WTC11 (cell line): ENCODE data around the gene FAM161A. TPM values are rescaled to one million over a fixed set of nuclear protein-coding genes. Genes with fewer than 3 reads are reported as not detected.

Experiments used
- ATAC-seq: fragments of 200-7000 bp; cut with Tn5 transposase; 2 replicates; pipeline ENCODE4 v1.10.0; 2021; ENCODE audit warnings: mild to moderate bottlenecking, moderate library complexity
- CTCF ChIA-PET: fragments of 300-600 bp; sonication (Branson Sonifier 250); formaldehyde crosslinking; loops from one replicate; lab custom pipeline; 2021; ENCODE audit warnings: antibody characterized with exemption; lab: Charles Lee
- POLR2A ChIA-PET: fragments of 350-600 bp; sonication (Branson Sonifier 250); formaldehyde crosslinking; loops from one replicate; lab custom pipeline; 2021; ENCODE audit warnings: antibody characterized with exemption; lab: Charles Lee
- DNase-seq: peaks from one replicate; pipeline ENCODE4 v3.0.0; 2021; ENCODE audit warnings: low spot score
- H3K27ac Mint-ChIP-seq: 2 replicates; pipeline ENCODE4 v1.8.0; 2021; ENCODE audit warnings: mixed read lengths
- H3K27me3 Mint-ChIP-seq: 2 replicates; pipeline ENCODE4 v1.8.0; 2021; ENCODE audit warnings: low read depth, mild to moderate bottlenecking, moderate library complexity, mixed read lengths
- H3K36me3 Mint-ChIP-seq: 2 replicates; pipeline ENCODE4 v1.8.0; 2021; ENCODE audit warnings: mixed read lengths
- H3K4me1 Mint-ChIP-seq: 2 replicates; pipeline ENCODE4 v1.8.0; 2022; ENCODE audit warnings: mixed read lengths
- H3K4me3 Mint-ChIP-seq: 2 replicates; pipeline ENCODE4 v1.8.0; 2021; ENCODE audit warnings: mild to moderate bottlenecking, moderate library complexity, mixed read lengths
- H3K9me3 Mint-ChIP-seq: 2 replicates; pipeline ENCODE4 v1.8.0; 2021; ENCODE audit warnings: mixed read lengths
- CREM ChIP-seq: sonication (generic); formaldehyde crosslinking; IDR thresholded peaks from 2 replicates; pipeline ENCODE4 v1.8.1; 2022; ENCODE audit warnings: mild to moderate bottlenecking, missing genetic modification reagents, moderate library complexity
- FOXJ3 ChIP-seq: sonication (generic); formaldehyde crosslinking; IDR thresholded peaks from 2 replicates; pipeline ENCODE4 v1.9.0; 2021; ENCODE audit warnings: missing genetic modification reagents, mild to moderate bottlenecking, borderline replicate concordance
- GABPB1 ChIP-seq: sonication (generic); formaldehyde crosslinking; IDR thresholded peaks from 2 replicates; pipeline ENCODE4 v1.8.1; 2023; ENCODE audit warnings: mild to moderate bottlenecking, missing genetic modification reagents
- GRHL2 ChIP-seq: fragments of 250-450 bp; sonication (Bioruptor Pico); IDR thresholded peaks from 2 replicates; pipeline ENCODE4 v1.8.0; 2022; ENCODE audit warnings: mild to moderate bottlenecking, moderate library complexity; ENCODE audit not compliant: insufficient replicate concordance, severe bottlenecking
- GTF2I ChIP-seq: fragments of 250-450 bp; sonication (Bioruptor Pico); conservative IDR thresholded peaks from 2 replicates; pipeline ENCODE4 v1.4.0; 2021; ENCODE audit warnings: mild to moderate bottlenecking
- NFE2L1 ChIP-seq: sonication (generic); formaldehyde crosslinking; IDR thresholded peaks from 2 replicates; pipeline ENCODE4 v1.8.1; 2023; ENCODE audit warnings: missing genetic modification reagents
- NR3C1 ChIP-seq: sonication (generic); formaldehyde crosslinking; conservative IDR thresholded peaks from 2 replicates; pipeline ENCODE4 v1.8.1; 2023; ENCODE audit warnings: low read depth, mild to moderate bottlenecking, missing genetic modification reagents
- RORB ChIP-seq: fragments of 250-450 bp; sonication (Bioruptor Pico); IDR thresholded peaks from 2 replicates; pipeline ENCODE4 v1.9.0; 2021; ENCODE audit warnings: mild to moderate bottlenecking
- SOX15 ChIP-seq: fragments of 250-450 bp; sonication (Bioruptor Pico); IDR thresholded peaks from 2 replicates; pipeline ENCODE4 v1.9.0; 2021; ENCODE audit warnings: mild to moderate bottlenecking
- SP1 ChIP-seq: sonication (generic); formaldehyde crosslinking; conservative IDR thresholded peaks from 2 replicates; pipeline ENCODE4 v1.8.1; 2022; ENCODE audit warnings: missing genetic modification reagents
- ZNF121 ChIP-seq: sonication (generic); formaldehyde crosslinking; IDR thresholded peaks from 2 replicates; pipeline ENCODE4 v1.8.0; 2023; ENCODE audit warnings: missing genetic modification reagents
- ZNF396 ChIP-seq: fragments of 250-450 bp; sonication (Bioruptor Pico); IDR thresholded peaks from 2 replicates; pipeline ENCODE4 v1.8.0; 2021; ENCODE audit warnings: mild to moderate bottlenecking, moderate library complexity, borderline replicate concordance
- ZNF423 ChIP-seq: fragments of 250-450 bp; sonication (Bioruptor Pico); IDR thresholded peaks from 2 replicates; pipeline ENCODE4 v2.1.2; 2022; ENCODE audit warnings: mild to moderate bottlenecking, moderate library complexity
- total RNA-seq: library from RNA; stranded (reverse); gene quantifications from 3 replicates; pipeline ENCODE4 v1.2.3, GENCODE V29; 2021
- TF ChIP-seq, protein P1 (sequence below): fragments of 250-450 bp; sonication (Bioruptor Pico); IDR thresholded peaks from 2 replicates; pipeline ENCODE4 v2.1.2; 2022; ENCODE audit warnings: mild to moderate bottlenecking, moderate library complexity
- TF ChIP-seq, protein P2 (sequence below): sonication (generic); formaldehyde crosslinking; IDR thresholded peaks from 2 replicates; pipeline ENCODE4 v1.8.1; 2022; ENCODE audit warnings: mild to moderate bottlenecking, missing genetic modification reagents, moderate library complexity, borderline replicate concordance
- TF ChIP-seq, protein P3 (sequence below): sonication (generic); formaldehyde crosslinking; IDR thresholded peaks from 2 replicates; pipeline ENCODE4 v1.8.1; 2023; ENCODE audit warnings: mild to moderate bottlenecking, missing genetic modification reagents
- TF ChIP-seq, protein P4 (sequence below): sonication (generic); formaldehyde crosslinking; IDR thresholded peaks from 2 replicates; pipeline ENCODE4 v1.8.0; 2022; ENCODE audit warnings: mild to moderate bottlenecking, missing genetic modification reagents
- TF ChIP-seq, protein P5 (sequence below): sonication (generic); formaldehyde crosslinking; IDR thresholded peaks from 2 replicates; pipeline ENCODE4 v1.8.0; 2023; ENCODE audit warnings: missing genetic modification reagents
- TF ChIP-seq, protein P6 (sequence below): sonication (generic); formaldehyde crosslinking; IDR thresholded peaks from 2 replicates; pipeline ENCODE4 v1.8.1; 2023; ENCODE audit warnings: mild to moderate bottlenecking, missing genetic modification reagents, moderate library complexity
- TF ChIP-seq, protein P7 (sequence below): fragments of 250-450 bp; sonication (Bioruptor Pico); conservative IDR thresholded peaks from 2 replicates; pipeline ENCODE4 v1.9.0; 2021; ENCODE audit warnings: mild to moderate bottlenecking

The FAM161A gene
- total RNA-seq, 1 experiment from 2014 or later = 12.4 TPM

DNA sequence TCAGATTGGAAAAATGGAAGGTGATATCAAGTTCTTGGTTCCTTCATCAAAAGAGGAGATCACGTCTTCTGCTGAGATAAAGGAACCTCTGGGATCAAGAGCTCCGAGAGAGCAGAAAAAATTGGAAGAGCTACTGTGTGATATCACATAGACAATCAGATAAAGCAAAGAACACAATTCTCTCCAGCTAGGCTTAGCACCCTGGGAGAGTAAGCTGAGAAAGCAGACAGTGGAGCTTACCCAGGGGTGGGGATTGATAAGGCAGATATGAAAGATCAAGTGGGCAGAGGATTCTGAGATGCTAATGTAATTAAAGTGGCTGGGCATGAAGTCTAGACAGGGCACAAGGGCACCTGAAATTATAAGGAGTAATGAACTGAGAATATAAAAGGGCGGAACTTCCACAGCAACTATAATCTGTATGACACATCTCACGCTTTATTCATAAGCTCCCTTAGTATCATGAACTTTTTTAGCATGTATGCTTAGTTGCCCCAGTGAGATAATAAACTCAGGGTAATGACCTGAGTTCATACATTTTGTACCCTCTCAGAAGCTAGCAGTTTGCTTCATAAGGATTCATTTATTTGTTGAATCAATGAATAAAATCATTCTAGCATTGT, 65.8 kb downstream of the FAM161A start:
- H3K4me3 Mint-ChIP-seq = no peak overlapping the region
- H3K27ac Mint-ChIP-seq = no peak overlapping the region
- no peaks in the 10 kb centered on the region for H3K36me3 Mint-ChIP-seq
- no peaks in the 10 kb centered on the region for H3K9me3 Mint-ChIP-seq
- ChIA-PET CTCF (no interaction called here), POLR2A (no interaction called here)
- ATAC-seq = no peak
- no peak for TF ChIP-seq ZNF396 (CRISPR knock-in tag)
- TF ChIP-seq, protein P1, sequence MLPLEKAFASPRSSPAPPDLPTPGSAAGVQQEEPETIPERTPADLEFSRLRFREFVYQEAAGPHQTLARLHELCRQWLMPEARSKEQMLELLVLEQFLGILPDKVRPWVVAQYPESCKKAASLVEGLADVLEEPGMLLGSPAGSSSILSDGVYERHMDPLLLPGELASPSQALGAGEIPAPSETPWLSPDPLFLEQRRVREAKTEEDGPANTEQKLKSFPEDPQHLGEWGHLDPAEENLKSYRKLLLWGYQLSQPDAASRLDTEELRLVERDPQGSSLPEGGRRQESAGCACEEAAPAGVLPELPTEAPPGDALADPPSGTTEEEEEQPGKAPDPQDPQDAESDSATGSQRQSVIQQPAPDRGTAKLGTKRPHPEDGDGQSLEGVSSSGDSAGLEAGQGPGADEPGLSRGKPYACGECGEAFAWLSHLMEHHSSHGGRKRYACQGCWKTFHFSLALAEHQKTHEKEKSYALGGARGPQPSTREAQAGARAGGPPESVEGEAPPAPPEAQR (CRISPR knock-in tag) = no peak
- TF ChIP-seq GABPB1 (CRISPR knock-in tag) = no peak
- TF ChIP-seq, protein P2, sequence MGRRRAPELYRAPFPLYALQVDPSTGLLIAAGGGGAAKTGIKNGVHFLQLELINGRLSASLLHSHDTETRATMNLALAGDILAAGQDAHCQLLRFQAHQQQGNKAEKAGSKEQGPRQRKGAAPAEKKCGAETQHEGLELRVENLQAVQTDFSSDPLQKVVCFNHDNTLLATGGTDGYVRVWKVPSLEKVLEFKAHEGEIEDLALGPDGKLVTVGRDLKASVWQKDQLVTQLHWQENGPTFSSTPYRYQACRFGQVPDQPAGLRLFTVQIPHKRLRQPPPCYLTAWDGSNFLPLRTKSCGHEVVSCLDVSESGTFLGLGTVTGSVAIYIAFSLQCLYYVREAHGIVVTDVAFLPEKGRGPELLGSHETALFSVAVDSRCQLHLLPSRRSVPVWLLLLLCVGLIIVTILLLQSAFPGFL = no peak
- no peaks in the 10 kb centered on the region for H3K4me1 Mint-ChIP-seq
- no peak for DNase-seq
- H3K27me3 Mint-ChIP-seq = peaks cover 14% of the 10 kb centered on the region

DNA sequence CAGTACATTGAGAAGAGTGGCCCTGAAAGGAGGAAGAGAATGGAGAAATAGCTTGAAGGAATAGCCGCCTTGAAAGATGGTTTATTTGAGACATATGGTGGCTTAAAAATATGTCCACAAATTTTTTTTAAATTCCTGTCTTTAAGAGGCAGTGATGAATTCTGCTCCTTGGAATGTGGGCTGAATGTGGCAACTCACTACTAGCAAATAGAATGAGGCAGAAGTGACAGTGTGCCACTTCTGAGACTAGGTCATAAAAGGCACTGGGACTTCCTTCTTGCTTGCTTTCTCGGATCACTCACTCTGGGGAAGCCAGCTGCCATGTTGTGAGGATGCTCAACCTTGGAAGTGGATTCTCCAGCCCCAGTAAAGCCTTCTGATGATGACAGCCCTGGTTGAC, 67.0 kb downstream of the FAM161A start:
- ChIA-PET CTCF (no interaction called here), POLR2A (no interaction called here)
- Mint-ChIP-seq H3K36me3 (no peaks in the 10 kb centered on the region), H3K4me3 (no peak overlapping the region), H3K27me3 (peaks cover 14% of the 10 kb centered on the region), H3K4me1 (no peaks in the 10 kb centered on the region), H3K27ac (no peak overlapping the region), H3K9me3 (no peaks in the 10 kb centered on the region)
- no peak for DNase-seq
- ATAC-seq = no peak
- TF ChIP-seq GRHL2 (CRISPR knock-in tag) (no peak), ZNF121 (no peak), FOXJ3 (no peak), RORB (no peak), GTF2I (CRISPR knock-in tag) (no peak), SP1 (CRISPR knock-in tag) (no peak), CREM (CRISPR knock-in tag) (no peak), ZNF423 (CRISPR knock-in tag) (no peak), NFE2L1 (CRISPR knock-in tag) (no peak), NR3C1 (no peak), SOX15 (CRISPR knock-in tag) (no peak)
- TF ChIP-seq, protein P3, sequence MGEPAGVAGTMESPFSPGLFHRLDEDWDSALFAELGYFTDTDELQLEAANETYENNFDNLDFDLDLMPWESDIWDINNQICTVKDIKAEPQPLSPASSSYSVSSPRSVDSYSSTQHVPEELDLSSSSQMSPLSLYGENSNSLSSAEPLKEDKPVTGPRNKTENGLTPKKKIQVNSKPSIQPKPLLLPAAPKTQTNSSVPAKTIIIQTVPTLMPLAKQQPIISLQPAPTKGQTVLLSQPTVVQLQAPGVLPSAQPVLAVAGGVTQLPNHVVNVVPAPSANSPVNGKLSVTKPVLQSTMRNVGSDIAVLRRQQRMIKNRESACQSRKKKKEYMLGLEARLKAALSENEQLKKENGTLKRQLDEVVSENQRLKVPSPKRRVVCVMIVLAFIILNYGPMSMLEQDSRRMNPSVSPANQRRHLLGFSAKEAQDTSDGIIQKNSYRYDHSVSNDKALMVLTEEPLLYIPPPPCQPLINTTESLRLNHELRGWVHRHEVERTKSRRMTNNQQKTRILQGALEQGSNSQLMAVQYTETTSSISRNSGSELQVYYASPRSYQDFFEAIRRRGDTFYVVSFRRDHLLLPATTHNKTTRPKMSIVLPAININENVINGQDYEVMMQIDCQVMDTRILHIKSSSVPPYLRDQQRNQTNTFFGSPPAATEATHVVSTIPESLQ (CRISPR knock-in tag) = no peak
- TF ChIP-seq, protein P4, sequence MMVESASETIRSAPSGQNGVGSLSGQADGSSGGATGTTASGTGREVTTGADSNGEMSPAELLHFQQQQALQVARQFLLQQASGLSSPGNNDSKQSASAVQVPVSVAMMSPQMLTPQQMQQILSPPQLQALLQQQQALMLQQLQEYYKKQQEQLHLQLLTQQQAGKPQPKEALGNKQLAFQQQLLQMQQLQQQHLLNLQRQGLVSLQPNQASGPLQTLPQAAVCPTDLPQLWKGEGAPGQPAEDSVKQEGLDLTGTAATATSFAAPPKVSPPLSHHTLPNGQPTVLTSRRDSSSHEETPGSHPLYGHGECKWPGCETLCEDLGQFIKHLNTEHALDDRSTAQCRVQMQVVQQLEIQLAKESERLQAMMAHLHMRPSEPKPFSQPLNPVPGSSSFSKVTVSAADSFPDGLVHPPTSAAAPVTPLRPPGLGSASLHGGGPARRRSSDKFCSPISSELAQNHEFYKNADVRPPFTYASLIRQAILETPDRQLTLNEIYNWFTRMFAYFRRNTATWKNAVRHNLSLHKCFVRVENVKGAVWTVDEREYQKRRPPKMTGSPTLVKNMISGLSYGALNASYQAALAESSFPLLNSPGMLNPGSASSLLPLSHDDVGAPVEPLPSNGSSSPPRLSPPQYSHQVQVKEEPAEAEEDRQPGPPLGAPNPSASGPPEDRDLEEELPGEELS (CRISPR knock-in tag) = no peak
- TF ChIP-seq, protein P5, sequence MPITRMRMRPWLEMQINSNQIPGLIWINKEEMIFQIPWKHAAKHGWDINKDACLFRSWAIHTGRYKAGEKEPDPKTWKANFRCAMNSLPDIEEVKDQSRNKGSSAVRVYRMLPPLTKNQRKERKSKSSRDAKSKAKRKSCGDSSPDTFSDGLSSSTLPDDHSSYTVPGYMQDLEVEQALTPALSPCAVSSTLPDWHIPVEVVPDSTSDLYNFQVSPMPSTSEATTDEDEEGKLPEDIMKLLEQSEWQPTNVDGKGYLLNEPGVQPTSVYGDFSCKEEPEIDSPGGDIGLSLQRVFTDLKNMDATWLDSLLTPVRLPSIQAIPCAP = no peak
- TF ChIP-seq, protein P6, sequence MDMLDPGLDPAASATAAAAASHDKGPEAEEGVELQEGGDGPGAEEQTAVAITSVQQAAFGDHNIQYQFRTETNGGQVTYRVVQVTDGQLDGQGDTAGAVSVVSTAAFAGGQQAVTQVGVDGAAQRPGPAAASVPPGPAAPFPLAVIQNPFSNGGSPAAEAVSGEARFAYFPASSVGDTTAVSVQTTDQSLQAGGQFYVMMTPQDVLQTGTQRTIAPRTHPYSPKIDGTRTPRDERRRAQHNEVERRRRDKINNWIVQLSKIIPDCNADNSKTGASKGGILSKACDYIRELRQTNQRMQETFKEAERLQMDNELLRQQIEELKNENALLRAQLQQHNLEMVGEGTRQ (CRISPR knock-in tag) = no peak
- TF ChIP-seq, protein P7, sequence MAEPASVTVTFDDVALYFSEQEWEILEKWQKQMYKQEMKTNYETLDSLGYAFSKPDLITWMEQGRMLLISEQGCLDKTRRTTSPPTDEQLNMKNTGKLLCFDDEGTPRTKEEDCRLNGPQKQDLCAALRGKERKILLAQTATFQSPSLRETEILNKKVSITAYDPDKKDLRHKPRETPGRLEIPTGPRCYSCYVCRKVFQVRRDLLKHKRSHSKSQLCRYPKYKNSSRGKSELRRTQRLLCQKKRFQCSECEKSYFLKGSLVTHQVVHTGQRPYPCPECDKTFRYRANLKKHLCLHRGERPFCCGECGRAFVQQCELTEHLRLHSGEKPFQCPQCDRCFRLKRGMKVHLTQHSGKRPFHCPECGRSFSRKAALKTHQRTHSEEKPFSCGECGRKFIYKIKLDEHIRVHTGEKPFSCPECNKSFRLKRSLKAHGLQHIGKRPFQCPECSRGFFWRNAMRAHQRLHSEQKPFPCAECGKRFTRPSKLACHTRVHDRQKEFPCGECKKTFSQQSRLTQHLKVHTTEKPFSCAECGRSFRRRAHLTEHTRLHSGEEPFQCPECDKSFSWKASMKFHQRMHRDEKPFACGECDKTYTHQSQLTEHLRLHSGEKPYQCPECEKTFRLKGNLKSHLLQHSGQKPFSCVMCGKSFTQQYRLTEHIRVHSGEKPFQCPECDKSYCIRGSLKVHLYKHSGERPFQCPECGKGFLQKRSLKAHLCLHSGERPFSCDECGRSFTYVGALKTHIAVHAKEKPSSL (CRISPR knock-in tag) = no peak
- TF ChIP-seq, protein P2 = no peak
